ENCODE results near the gene PRKD3.

DNA sequence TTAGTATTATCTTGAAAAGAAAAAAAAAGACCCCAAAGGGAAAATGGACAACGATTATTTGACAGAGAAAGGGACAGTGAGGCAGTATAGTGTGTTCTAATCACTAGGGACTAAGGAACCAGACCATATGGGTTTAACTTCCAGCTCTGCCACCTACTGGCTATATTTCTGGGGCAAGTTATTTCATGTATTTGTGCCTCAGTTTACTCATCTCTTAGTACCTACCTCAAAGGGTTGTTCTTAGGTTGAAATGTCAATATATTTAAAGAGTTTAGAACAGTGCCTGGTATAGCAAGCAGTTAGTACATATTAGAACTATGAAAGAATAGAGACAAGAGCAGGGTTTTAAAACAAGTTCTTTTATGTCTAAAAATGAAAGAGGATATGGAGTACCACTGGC is 42.7 kb downstream of the PRKD3 start:
- TF ChIP-seq, protein P1, sequence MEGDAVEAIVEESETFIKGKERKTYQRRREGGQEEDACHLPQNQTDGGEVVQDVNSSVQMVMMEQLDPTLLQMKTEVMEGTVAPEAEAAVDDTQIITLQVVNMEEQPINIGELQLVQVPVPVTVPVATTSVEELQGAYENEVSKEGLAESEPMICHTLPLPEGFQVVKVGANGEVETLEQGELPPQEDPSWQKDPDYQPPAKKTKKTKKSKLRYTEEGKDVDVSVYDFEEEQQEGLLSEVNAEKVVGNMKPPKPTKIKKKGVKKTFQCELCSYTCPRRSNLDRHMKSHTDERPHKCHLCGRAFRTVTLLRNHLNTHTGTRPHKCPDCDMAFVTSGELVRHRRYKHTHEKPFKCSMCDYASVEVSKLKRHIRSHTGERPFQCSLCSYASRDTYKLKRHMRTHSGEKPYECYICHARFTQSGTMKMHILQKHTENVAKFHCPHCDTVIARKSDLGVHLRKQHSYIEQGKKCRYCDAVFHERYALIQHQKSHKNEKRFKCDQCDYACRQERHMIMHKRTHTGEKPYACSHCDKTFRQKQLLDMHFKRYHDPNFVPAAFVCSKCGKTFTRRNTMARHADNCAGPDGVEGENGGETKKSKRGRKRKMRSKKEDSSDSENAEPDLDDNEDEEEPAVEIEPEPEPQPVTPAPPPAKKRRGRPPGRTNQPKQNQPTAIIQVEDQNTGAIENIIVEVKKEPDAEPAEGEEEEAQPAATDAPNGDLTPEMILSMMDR (IDR thresholded peaks at IDR 0.05), result peak; percentile 30
- TF ChIP-seq ZFX (IDR thresholded peaks at IDR 0.05; ENCODE audit: borderline replicate concordance), result no peak
